22Rv1 (cell line): ENCODE results near the gene ARHGAP26.

Source experiments
- ZFX ChIP-seq: fragments of 450-650 bp; IDR thresholded peaks from 2 replicates; pipeline ENCODE4 v1.6.1; 2017; ENCODE audit warnings: antibody characterized with exemption, borderline replicate concordance
- TF ChIP-seq, protein P1 (sequence below): fragments of 450-650 bp; IDR thresholded peaks from 2 replicates; pipeline ENCODE4 v1.5.1; 2017; ENCODE audit warnings: mild to moderate bottlenecking

DNA sequence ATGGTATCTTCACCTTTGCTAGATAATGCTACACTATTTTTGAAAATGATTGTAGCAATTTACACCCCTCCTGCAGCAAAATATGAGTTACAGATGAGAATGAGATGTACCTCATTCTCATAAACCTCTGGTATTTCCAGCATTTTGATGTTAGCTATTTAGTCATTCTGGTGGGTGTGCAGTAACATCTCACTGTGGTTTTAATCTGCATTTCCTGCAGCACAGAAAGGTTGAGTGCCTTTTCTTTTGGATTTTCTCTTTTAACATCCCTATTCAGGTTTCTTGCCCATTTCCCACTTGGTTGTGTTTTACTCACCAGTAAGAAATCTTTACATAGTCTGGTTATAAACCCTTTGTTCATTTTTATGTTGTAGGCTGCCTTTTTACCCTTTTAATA, 427.1 kb downstream of the ARHGAP26 start:
- TF ChIP-seq, protein P1, sequence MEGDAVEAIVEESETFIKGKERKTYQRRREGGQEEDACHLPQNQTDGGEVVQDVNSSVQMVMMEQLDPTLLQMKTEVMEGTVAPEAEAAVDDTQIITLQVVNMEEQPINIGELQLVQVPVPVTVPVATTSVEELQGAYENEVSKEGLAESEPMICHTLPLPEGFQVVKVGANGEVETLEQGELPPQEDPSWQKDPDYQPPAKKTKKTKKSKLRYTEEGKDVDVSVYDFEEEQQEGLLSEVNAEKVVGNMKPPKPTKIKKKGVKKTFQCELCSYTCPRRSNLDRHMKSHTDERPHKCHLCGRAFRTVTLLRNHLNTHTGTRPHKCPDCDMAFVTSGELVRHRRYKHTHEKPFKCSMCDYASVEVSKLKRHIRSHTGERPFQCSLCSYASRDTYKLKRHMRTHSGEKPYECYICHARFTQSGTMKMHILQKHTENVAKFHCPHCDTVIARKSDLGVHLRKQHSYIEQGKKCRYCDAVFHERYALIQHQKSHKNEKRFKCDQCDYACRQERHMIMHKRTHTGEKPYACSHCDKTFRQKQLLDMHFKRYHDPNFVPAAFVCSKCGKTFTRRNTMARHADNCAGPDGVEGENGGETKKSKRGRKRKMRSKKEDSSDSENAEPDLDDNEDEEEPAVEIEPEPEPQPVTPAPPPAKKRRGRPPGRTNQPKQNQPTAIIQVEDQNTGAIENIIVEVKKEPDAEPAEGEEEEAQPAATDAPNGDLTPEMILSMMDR = no peak
- TF ChIP-seq ZFX = no peak
